ENCODE measurements around the gene SKA3.

DNA sequence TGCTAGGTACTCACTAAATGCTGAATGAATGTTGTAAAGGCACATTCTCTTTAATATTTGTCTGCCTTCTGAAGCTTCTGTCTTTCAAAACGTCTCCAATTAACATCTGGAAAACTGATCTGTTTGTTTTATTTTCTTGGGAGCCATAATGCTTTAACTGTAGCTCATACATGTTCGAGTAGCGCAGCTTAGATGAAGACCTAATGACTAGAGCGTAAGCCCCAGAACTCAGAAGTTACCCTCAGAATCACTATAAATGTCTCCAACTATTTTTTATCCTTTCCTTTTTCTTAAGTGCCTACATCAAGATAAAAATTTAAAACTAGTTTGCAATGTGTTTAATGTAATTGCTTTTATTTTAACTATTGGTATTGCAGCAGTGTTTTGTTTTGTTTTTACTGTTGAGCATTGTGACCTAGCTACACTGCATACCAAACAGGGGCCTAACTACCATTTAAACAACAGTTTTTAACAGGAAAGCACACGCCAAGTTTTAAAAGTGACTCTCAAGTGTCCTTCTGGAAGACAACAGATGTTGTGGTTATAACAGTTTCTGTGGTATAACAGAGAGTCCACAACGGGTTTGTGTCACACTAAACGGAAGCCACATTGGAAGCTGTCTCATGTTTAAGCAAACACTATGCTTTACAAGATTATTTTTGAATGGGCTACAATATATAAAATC lies 42.1 kb upstream of the SKA3 start:
- TF ChIP-seq, protein P1, sequence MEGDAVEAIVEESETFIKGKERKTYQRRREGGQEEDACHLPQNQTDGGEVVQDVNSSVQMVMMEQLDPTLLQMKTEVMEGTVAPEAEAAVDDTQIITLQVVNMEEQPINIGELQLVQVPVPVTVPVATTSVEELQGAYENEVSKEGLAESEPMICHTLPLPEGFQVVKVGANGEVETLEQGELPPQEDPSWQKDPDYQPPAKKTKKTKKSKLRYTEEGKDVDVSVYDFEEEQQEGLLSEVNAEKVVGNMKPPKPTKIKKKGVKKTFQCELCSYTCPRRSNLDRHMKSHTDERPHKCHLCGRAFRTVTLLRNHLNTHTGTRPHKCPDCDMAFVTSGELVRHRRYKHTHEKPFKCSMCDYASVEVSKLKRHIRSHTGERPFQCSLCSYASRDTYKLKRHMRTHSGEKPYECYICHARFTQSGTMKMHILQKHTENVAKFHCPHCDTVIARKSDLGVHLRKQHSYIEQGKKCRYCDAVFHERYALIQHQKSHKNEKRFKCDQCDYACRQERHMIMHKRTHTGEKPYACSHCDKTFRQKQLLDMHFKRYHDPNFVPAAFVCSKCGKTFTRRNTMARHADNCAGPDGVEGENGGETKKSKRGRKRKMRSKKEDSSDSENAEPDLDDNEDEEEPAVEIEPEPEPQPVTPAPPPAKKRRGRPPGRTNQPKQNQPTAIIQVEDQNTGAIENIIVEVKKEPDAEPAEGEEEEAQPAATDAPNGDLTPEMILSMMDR (IDR thresholded peaks at IDR 0.05): no peak
- TF ChIP-seq POLR2A (IDR thresholded peaks at IDR 0.05): no peak
